ENCODE data around the gene TMEFF2. TPM values are rescaled to one million over a fixed set of nuclear protein-coding genes. Genes with fewer than 3 reads are reported as not detected.

TMEFF2 gene
- total and polyA plus RNA-seq, 12 donors, result 0.16 to 2.7 (median 0.58) TPM; not detected in 2

DNA sequence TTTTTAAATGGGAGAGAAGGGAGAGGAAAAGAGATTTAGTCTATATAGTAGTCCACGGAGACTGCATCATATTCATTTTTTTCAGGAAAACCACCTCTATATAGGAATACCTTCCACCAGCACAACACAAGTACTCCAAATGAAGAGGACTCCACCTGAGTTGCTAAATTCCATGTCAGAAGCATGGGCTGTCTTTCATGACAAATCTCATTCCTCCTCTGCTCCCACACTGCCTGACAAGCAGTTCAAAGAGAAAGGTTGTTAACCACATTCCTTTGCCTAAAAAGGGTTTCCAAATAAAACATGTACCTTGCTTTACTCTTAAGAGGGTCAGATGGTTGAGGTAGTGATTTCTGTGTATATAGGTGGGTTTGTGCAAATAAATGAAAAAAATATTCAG is 122.0 kb downstream of the TMEFF2 start:
- Histone ChIP-seq H3K27ac (no peak overlapping the region), H3K27me3 (no peaks in the 10 kb centered on the region), H3K36me3 (replicated peaks in 1 of 2) (no peaks in the 10 kb centered on the region), H3K9me3 (replicated peaks in 1 of 3) (no peaks in the 10 kb centered on the region), H3K4me1 (replicated peaks in 1 of 2) (no peaks in the 10 kb centered on the region), H3K4me3 (no peak overlapping the region)
- no peak for TF ChIP-seq POLR2A (IDR thresholded peaks at IDR 0.05)
- TF ChIP-seq CTCF (IDR thresholded peaks at IDR 0.05), result no peak
- intact Hi-C loops (cut with DNase I), result no loop called here
- no peak for DNase-seq
- WGBS, 4 donors, result 74 to 83% (median 79%) methylated on average over 1 of the region's 1 CpG

GRCh38 chr2:192072261-192072660 is 122.5 kb downstream of the TMEFF2 start:
- intact Hi-C loops (cut with DNase I), result no loop called here
- Histone ChIP-seq H3K36me3 (replicated peaks in 1 of 2) (no peaks in the 10 kb centered on the region), H3K4me1 (replicated peaks in 1 of 2) (no peaks in the 10 kb centered on the region), H3K4me3 (no peak overlapping the region), H3K27ac (no peak overlapping the region), H3K9me3 (replicated peaks in 1 of 3) (no peaks in the 10 kb centered on the region), H3K27me3 (no peaks in the 10 kb centered on the region)
- TF ChIP-seq CTCF (IDR thresholded peaks at IDR 0.05), result no peak
- no peak for TF ChIP-seq POLR2A (IDR thresholded peaks at IDR 0.05)
- DNase-seq, result no peak
- 35 to 58% (median 49%) methylated on average over 2 of the region's 2 CpGs for WGBS, 4 donors

GRCh38 chr2:192070099-192070498 is 124.6 kb downstream of the TMEFF2 start:
- no peak for DNase-seq
- H3K36me3 ChIP-seq (replicated peaks in 1 of 2), result no peaks in the 10 kb centered on the region

DNA sequence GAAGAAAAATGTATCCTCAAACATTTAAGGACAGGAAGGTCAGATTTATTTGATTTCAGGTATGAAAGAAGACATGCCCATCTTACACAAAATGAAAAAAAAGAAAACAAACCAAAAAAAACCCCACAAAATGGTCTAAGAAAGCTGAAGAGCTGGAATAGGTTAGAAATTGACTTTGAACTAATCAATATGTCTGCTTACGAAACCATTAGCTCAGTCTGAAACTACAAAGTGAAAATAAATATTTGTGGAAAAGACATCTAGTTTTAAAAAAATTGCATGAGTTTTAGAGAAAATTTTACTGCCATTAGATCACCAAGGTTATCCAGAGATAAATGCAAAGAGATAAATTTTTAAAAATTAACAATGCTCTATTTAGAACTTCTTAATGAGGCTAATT is 125.3 kb downstream of the TMEFF2 start:
- no peak for TF ChIP-seq POLR2A (IDR thresholded peaks at IDR 0.05)
- Histone ChIP-seq H3K4me1 (replicated peaks in 1 of 2) (no peaks in the 10 kb centered on the region), H3K27ac (no peak overlapping the region), H3K27me3 (no peaks in the 10 kb centered on the region), H3K36me3 (replicated peaks in 1 of 2) (no peaks in the 10 kb centered on the region), H3K4me3 (no peak overlapping the region), H3K9me3 (replicated peaks in 1 of 3) (no peaks in the 10 kb centered on the region)
- DNase-seq, result no peak
- intact Hi-C loops (cut with DNase I), result no loop called here
- WGBS, 4 donors, result 88 to 100% (median 90%) methylated on average over 1 of the region's 1 CpG

More at GRCh38 chr2:192070099-192070498, 124.6 kb downstream of the TMEFF2 start:
- no peak overlapping the region for H3K27ac ChIP-seq
- no peak overlapping the region for H3K4me3 ChIP-seq
- no peaks in the 10 kb centered on the region for H3K4me1 ChIP-seq (replicated peaks in 1 of 2)
- no peaks in the 10 kb centered on the region for H3K9me3 ChIP-seq (replicated peaks in 1 of 3)
- H3K27me3 ChIP-seq, result no peaks in the 10 kb centered on the region
- TF ChIP-seq POLR2A (IDR thresholded peaks at IDR 0.05) (no peak), CTCF (IDR thresholded peaks at IDR 0.05) (no peak)
- WGBS, 4 donors, result 40 to 50% (median 44%) methylated on average over 1 of the region's 1 CpG
- intact Hi-C loops (cut with DNase I), result no loop called here

DNA sequence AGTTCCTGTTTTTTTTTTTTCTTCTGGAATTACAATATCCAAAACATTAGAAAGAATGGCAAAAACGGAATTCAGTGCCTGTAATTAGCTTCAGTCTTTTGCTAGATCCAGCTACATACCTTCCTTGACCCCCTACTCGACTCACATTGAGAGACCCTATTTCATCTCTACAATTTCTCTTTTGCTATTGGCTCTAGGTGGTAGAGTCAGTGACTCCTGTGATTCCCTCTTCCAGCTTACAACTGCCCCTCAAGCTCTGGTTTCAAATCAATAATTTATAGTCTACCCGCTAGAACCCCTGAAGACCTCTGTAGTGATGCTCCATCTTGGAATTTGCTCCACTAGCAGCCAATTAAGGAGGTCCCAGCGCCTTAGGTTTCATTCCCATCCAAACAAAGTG is 125.8 kb downstream of the TMEFF2 start:
- no peaks in the 10 kb centered on the region for H3K4me1 ChIP-seq (replicated peaks in 1 of 2)
- H3K36me3 ChIP-seq (replicated peaks in 1 of 2), result no peaks in the 10 kb centered on the region
- intact Hi-C loops (cut with DNase I), result no loop called here
- no peak overlapping the region for H3K4me3 ChIP-seq
- no peak overlapping the region for H3K27ac ChIP-seq
- no peaks in the 10 kb centered on the region for H3K27me3 ChIP-seq
- DNase-seq, result no peak
- no peaks in the 10 kb centered on the region for H3K9me3 ChIP-seq (replicated peaks in 1 of 3)
- TF ChIP-seq CTCF (IDR thresholded peaks at IDR 0.05), result no peak
- TF ChIP-seq POLR2A (IDR thresholded peaks at IDR 0.05), result no peak
- 81 to 86% (median 86%) methylated on average over 4 of the region's 4 CpGs for WGBS, 4 donors
